Heart left ventricle (tissue), 16 donors: ENCODE results near the gene PARM1. TPM values are rescaled to one million over a fixed set of nuclear protein-coding genes. Genes with fewer than 3 reads are reported as not detected.

Experiments used
- ATAC-seq, 4 donors: fragments of 200-7000 bp; cut with Tn5 transposase; one replicate each; pipeline ENCODE4 v1.9.1; 2020 to 2022; ENCODE audit warnings: moderate library complexity in 4 of 4, mild to moderate bottlenecking in 3 of 4, moderate number of reproducible peaks in 1 of 4
- DNase-seq, 5 donors: peaks; one replicate each; pipeline ENCODE4 v3.0.0-alpha.2; 2020
- H3K27ac ChIP-seq, 12 donors: fragments of 200-600 bp; sonication (generic) in 4 of 12; one replicate each; pipeline versions ENCODE4 v1.5.0 to v1.8.0; 2016 to 2022; ENCODE audit warnings: mild to moderate bottlenecking in 2 of 12
- H3K27me3 ChIP-seq, 9 donors: fragments of 200-600 bp; sonication (generic) in 2 of 9; one replicate each; pipeline versions ENCODE4 v1.5.1 to v1.8.0; 2016 to 2022; ENCODE audit warnings: mild to moderate bottlenecking in 3 of 9
- H3K36me3 ChIP-seq, 9 donors: fragments of 200-600 bp; sonication (generic) in 2 of 9; one replicate each; pipeline versions ENCODE4 v1.5.0 to v1.8.0; 2018 to 2022; ENCODE audit warnings: mild to moderate bottlenecking in 2 of 9
- H3K4me1 ChIP-seq, 12 donors: fragments of 200-600 bp; sonication (generic) in 4 of 12; one replicate each; pipeline versions ENCODE4 v1.5.0 to v1.8.0; 2016 to 2022; ENCODE audit warnings: mild to moderate bottlenecking in 3 of 12
- H3K4me3 ChIP-seq, 12 donors: fragments of 200-600 bp; sonication (generic) in 4 of 12; one replicate each; pipeline versions ENCODE4 v1.5.0 to v1.8.0; 2017 to 2022; ENCODE audit warnings: mild to moderate bottlenecking in 9 of 12, moderate library complexity in 4 of 12
- H3K9me3 ChIP-seq, 12 donors: fragments of 200-600 bp; sonication (generic) in 4 of 12; one replicate each; pipeline versions ENCODE4 v1.5.0 to v1.8.0; 2016 to 2022; ENCODE audit warnings: mild to moderate bottlenecking in 1 of 12
- POLR2A ChIP-seq, 2 donors: fragments of 450-650 bp; IDR thresholded peaks; one replicate each; pipeline ENCODE4 v1.6.1; 2017; ENCODE audit warnings: antibody characterized with exemption in 2 of 2, mild to moderate bottlenecking in 2 of 2, moderate library complexity in 2 of 2
- WGBS, 4 donors: extraction: QIAGEN DNeasy Blood & Tissue Kit in 2 of 4; methylation state at CpG; one replicate each; pipeline versions ENCODE4 v1.1.5 to v1.1.7; 2013 to 2018; 5-methylcytosine and 5-hydroxymethylcytosine counted together
- intact Hi-C, 10 donors: fragments of 100-400 bp; cut with DNase I; formaldehyde crosslinking; loops; one replicate each; pipeline versions ENCODE4 v1.11.1 to v1.14.2; 2022
- polyA plus RNA-seq, 2 donors: library from polyadenylated mRNA; stranded (reverse); fragments of 200-250 nt; gene quantifications; one replicate each; pipeline ENCODE4 v1.2.3, GENCODE V29; 2013
- total RNA-seq, 9 donors: library from RNA; depleted of rRNA in 2 of 9; stranded (reverse); fragments of >200 nt in 2 of 9; fragmentation: NEBNext Ultra II Directional in 3 of 9; extraction: Animal tissue kit (Norgen Biotek cat#: 25700) in 3 of 9; gene quantifications; one replicate each; pipeline versions ENCODE4 v1.1.0 to v1.2.4, GENCODE V29; 2016 to 2023
- TF ChIP-seq, protein P1 (sequence below), 12 donors: fragments of 200-600 bp; sonication (generic) in 4 of 12; IDR thresholded peaks; one replicate each; pipeline versions ENCODE4 v1.5.0 to v1.8.0; 2018 to 2022; ENCODE audit warnings: antibody characterized with exemption in 12 of 12, mild to moderate bottlenecking in 5 of 12
- donor health status: ischemic (EF 13 %, LVEDD 7.1; RV severe dilation, severe dysfunction).
- donor health status: healthy with polysubstance abuse.
- donor health status: DM: no; HTN: yes; CAD: no.
- donor health status: DM: no; HTN: no; CAD: no.
- donor health status: ischemic (EF 25% LVEDD 6.9; RV normal size, moderate dysfunction).
- donor health status: ischemic (EF 25% LVEDD 5.7; RV mildly dilated, moderate dysfunction).
- donor health status: healthy.
- donor health status: DM: yes; HTN: yes; CAD: no.
- donor health status: ischemic (EF 35%, LVEDD 5.7; RV mildly dilated, moderate dysfunction).
- donor health status: nonischemic (EF 11% LVEDD 7.7; RV severe dilation, severe dysfunction).
- donor health status: DM: yes; HTN: yes; CAD: no.
- donor health status: PGD.
- donor health status: ischemic (EF 29% LVEDD 5.4; RV normal size, mild dysfunction).
- donor health status: nonischemic (EF 23%, LVEDD 6.1; RV moderate dilation, normal function).

PARM1 gene
- total and polyA plus RNA-seq, 11 donors: 28.8 to 144 (median 75.2) TPM

DNA sequence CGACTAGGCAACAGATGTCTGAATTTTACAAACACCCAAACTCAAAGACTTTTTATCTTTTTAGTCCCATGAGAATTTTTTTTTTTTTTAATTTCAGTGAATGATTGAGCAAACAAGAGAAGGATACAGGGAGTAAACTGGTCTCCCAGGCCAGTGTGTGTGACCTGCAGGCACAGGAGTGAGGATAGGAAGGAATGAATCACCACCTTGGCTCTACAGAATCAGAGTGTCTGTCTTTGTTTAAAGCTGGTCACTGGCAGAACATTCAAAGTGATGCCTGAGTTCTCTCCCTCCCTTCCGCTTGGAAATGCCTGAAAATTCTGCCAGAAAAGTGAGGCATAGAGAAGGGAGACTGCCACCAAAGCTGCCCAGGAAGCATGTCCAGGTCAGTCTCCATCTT, 69.5 kb downstream of the PARM1 start:
- Histone ChIP-seq H3K9me3 (peaks cover 0 to 8% (median 0%) of the 10 kb centered on the region in 12 donors), H3K4me1 (peaks cover 0 to 42% (median 6%) of the 10 kb centered on the region in 12 donors), H3K36me3 (no peaks in the 10 kb centered on the region), H3K4me3 (no peak overlapping the region), H3K27me3 (no peaks in the 10 kb centered on the region), H3K27ac (no peak overlapping the region)
- DNase-seq: no peak
- 66 to 81% (median 77%) methylated on average over 2 of the region's 2 CpGs for WGBS, 4 donors
- TF ChIP-seq POLR2A (IDR thresholded peaks at IDR 0.05): no peak
- TF ChIP-seq, protein P1, sequence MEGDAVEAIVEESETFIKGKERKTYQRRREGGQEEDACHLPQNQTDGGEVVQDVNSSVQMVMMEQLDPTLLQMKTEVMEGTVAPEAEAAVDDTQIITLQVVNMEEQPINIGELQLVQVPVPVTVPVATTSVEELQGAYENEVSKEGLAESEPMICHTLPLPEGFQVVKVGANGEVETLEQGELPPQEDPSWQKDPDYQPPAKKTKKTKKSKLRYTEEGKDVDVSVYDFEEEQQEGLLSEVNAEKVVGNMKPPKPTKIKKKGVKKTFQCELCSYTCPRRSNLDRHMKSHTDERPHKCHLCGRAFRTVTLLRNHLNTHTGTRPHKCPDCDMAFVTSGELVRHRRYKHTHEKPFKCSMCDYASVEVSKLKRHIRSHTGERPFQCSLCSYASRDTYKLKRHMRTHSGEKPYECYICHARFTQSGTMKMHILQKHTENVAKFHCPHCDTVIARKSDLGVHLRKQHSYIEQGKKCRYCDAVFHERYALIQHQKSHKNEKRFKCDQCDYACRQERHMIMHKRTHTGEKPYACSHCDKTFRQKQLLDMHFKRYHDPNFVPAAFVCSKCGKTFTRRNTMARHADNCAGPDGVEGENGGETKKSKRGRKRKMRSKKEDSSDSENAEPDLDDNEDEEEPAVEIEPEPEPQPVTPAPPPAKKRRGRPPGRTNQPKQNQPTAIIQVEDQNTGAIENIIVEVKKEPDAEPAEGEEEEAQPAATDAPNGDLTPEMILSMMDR (IDR thresholded peaks at IDR 0.05): no peak
- intact Hi-C loops: no loop called here
- peak in 1 of 4 donors; percentile 82 for ATAC-seq

DNA sequence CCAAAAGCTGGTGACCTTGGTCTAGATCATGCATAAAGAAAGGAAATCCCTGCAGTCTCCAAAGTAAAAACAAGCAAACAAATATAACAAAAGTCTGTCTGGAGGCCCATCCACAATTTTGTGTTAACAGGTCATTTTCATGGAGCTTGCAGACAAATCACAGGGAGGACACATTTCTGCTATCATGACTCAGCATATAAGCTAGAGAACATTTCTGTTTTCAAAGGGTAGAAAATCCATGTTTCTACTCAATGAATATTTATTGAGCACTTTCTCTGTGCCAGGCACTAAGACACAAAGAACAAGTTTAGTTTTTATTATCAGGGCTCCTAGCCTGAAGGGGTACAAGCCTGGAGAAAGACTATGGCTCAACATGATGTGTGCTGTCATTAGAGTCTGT, 71.1 kb downstream of the PARM1 start:
- peaks cover 0 to 34% (median 5%) of the 10 kb centered on the region in 12 donors for H3K4me1 ChIP-seq
- no peak overlapping the region for H3K4me3 ChIP-seq
- DNase-seq (no peak), ATAC-seq (no peak)
- H3K36me3 ChIP-seq: no peaks in the 10 kb centered on the region
- peak overlapping the region in 4 of 12 donors; percentile 41 to 71 (median 56) for H3K27ac ChIP-seq
- H3K9me3 ChIP-seq: peaks cover 0 to 16% (median 0%) of the 10 kb centered on the region in 12 donors
- intact Hi-C loops: no loop called here
- TF ChIP-seq POLR2A (IDR thresholded peaks at IDR 0.05): no peak
- TF ChIP-seq, protein P1 (IDR thresholded peaks at IDR 0.05): no peak
- no peaks in the 10 kb centered on the region for H3K27me3 ChIP-seq

- peaks cover 0 to 16% (median 0%) of the 10 kb centered on the region in 12 donors for H3K9me3 ChIP-seq
- WGBS, 4 donors: 41 to 48% (median 45%) methylated on average over 9 of the region's 9 CpGs
- no peaks in the 10 kb centered on the region for H3K27me3 ChIP-seq
- H3K36me3 ChIP-seq: no peaks in the 10 kb centered on the region
- intact Hi-C loops: no loop called here
- H3K4me3 ChIP-seq: no peak overlapping the region
- peaks cover 0 to 28% (median 5%) of the 10 kb centered on the region in 12 donors for H3K4me1 ChIP-seq
- peak overlapping the region in 9 of 12 donors; percentile 5 to 71 (median 41) for H3K27ac ChIP-seq
- ATAC-seq: peak; percentile 62 to 79 (median 70)
- peak in 3 of 5 donors; percentile 35 to 52 (median 43) for DNase-seq
- no peak for TF ChIP-seq POLR2A (IDR thresholded peaks at IDR 0.05)
- TF ChIP-seq, protein P1 (IDR thresholded peaks at IDR 0.05): no peak
Observed at GRCh38 chr4:75004755-75005668, 72.1 kb downstream of the PARM1 start.

DNA sequence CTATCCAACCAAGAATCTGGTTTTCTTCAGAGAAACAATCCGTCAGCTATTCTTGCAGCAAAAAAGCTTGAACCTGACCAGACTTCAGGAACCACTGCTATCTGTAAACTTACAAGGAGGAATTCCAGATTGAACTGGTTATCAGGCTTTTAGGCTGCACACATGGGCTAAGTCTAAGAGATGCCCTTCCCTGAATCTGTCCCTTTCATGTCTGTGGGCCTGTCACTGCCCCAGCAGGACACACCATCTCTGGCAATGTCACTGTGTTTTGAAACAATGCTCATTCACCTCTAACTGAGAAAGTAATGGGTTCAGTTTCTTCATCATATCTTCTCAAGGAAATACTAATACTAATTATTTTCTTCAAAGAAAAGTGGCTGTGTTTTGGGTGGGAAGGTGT, 72.8 kb downstream of the PARM1 start:
- intact Hi-C loops: no loop called here
- Histone ChIP-seq H3K9me3 (peaks cover 0 to 16% (median 0%) of the 10 kb centered on the region in 12 donors), H3K27ac (peak overlapping the region in 8 of 12 donors; percentile 30 to 71 (median 44)), H3K4me3 (no peak overlapping the region), H3K4me1 (peaks cover 0 to 27% (median 5%) of the 10 kb centered on the region in 12 donors), H3K36me3 (no peaks in the 10 kb centered on the region), H3K27me3 (no peaks in the 10 kb centered on the region)
- 44 to 60% (median 53%) methylated on average over 1 of the region's 1 CpG for WGBS, 4 donors
- ATAC-seq (peak in 3 of 4 donors; percentile 35 to 54 (median 52)), DNase-seq (no peak)
- TF ChIP-seq, protein P1 (IDR thresholded peaks at IDR 0.05): no peak
